Measurements from ENCODE around the gene HMGXB4.

DNA sequence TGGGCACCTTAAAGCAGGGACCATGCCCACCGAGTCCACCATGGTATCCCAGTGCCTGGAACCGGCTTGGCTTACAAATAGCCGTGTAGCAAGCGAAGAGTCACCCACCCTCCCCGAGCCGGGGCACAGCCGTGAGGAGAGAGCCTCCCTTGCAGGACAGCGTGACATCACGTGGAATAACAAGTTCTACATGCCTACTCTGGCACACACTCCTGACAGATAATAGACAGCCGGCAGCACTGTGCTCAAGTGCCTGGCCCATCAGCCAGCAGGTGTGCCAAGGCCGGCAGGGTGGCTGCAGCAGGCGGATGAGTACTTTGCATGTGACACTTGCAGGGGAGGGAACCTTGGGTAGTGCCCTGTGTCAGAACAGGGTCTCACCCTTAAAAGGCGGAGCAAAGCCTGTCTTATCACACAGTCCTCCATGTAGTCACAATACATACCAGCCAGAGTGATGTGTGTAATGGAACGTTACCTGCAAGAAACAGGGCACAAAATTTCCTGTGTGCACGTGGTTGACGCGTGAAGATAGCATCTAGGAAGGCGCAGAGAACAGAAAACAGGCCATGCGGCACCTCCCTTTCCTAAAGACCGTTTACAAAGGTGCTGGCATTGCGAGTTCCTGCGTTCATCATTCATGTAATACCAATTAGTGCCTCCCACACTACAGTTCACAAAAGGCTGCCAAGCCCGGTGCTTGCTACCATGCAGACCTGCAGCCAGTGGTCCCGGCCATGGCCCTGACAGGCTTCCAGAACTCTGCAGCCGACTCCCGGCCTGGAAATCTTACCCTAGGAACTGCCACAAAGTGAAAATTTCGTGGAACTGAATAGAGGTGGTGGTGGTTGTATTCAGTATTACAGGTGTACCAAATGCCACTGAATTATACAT is 58.8 kb downstream of the HMGXB4 start:
- TF ChIP-seq, protein P1, sequence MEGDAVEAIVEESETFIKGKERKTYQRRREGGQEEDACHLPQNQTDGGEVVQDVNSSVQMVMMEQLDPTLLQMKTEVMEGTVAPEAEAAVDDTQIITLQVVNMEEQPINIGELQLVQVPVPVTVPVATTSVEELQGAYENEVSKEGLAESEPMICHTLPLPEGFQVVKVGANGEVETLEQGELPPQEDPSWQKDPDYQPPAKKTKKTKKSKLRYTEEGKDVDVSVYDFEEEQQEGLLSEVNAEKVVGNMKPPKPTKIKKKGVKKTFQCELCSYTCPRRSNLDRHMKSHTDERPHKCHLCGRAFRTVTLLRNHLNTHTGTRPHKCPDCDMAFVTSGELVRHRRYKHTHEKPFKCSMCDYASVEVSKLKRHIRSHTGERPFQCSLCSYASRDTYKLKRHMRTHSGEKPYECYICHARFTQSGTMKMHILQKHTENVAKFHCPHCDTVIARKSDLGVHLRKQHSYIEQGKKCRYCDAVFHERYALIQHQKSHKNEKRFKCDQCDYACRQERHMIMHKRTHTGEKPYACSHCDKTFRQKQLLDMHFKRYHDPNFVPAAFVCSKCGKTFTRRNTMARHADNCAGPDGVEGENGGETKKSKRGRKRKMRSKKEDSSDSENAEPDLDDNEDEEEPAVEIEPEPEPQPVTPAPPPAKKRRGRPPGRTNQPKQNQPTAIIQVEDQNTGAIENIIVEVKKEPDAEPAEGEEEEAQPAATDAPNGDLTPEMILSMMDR (IDR thresholded peaks at IDR 0.05) = no peak
- TF ChIP-seq POLR2A (IDR thresholded peaks at IDR 0.05) (no peak), EP300 (IDR thresholded peaks at IDR 0.05) (no peak), POLR2AphosphoS5 (IDR thresholded peaks at IDR 0.05) (no peak)

All from gastroesophageal sphincter (tissue), 3 donors.